ENCODE results near the gene CPHXL2. TPM values are rescaled to one million over a fixed set of nuclear protein-coding genes. Genes with fewer than 3 reads are reported as not detected.

CPHXL2 gene
- total RNA-seq, 1 experiment from 2014 or later, result not detected

DNA sequence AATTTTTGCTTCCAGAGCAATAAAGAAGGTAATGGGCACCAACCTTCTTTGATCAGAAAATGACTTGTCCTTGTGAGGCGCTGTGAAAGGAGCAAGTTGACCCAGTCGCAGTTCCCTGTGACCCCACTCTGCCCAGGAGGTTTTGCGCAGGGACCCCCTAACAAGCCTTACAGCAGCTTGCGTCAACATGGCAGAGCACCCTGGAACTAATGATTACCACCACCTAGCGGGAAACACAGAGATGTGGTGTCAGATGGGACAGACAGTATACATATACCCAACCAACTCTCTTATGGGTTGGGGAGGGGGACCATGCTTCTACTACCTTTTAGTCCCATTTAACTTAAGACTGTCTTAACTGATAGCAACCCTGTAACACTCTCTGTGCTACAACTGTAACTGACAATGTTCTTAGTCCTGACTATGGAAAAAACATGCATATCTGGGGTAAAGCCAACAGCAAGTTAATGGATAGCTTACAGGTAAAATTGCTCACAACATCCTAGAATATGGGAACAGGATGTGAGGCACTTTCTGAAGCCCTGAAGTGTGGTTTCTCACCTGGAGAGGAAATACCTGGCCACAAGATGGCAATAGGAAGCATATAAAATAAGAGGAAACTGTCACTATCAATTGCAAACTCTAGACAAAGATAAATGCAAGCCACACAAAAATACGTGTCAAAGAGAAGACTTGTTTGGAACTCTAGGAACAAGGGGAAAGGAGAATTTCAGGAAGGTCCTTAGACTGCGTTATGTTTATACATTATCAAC, 32.4 kb downstream of the CPHXL2 start:
- DNase-seq (ENCODE audit: low read depth), result no peak

DNA sequence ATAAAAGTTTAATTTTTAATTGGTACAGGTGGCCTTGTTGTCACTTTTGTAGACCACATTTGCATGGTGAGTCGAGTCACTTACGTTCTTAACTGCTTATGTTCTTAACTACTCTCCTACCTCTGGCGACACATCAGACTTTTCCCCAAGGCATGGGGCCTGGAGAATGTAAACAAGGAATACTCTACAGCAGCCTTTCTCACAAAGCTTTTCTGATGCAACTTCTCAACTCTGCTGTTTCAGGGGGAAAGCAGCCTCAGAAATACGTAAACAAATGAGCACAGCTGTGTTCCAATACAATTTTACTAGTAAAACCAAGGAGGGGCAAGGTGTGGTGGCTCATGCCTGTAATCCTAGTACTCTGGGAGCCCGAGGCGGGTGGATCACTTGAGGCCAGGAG, 36.2 kb downstream of the CPHXL2 start:
- no peak for DNase-seq (ENCODE audit: low read depth)

- no peak for DNase-seq (ENCODE audit: low read depth)
Measured at GRCh38 chr16:75635036-75635435, 41.8 kb downstream of the CPHXL2 start.

- no peak for DNase-seq (ENCODE audit: low read depth)
Measured at GRCh38 chr16:75632857-75633256, 44.0 kb downstream of the CPHXL2 start.

GRCh38 chr16:75630052-75630451, 46.8 kb downstream of the CPHXL2 start:
- no peak for DNase-seq (ENCODE audit: low read depth)

GRCh38 chr16:75629132-75629531, 47.7 kb downstream of the CPHXL2 start:
- DNase-seq (ENCODE audit: low read depth), result no peak

GRCh38 chr16:75628351-75628750, 48.5 kb downstream of the CPHXL2 start:
- DNase-seq (ENCODE audit: low read depth), result no peak

- no peak for DNase-seq (ENCODE audit: low read depth)
Measured at GRCh38 chr16:75627851-75628250, 49.0 kb downstream of the CPHXL2 start.

DNA sequence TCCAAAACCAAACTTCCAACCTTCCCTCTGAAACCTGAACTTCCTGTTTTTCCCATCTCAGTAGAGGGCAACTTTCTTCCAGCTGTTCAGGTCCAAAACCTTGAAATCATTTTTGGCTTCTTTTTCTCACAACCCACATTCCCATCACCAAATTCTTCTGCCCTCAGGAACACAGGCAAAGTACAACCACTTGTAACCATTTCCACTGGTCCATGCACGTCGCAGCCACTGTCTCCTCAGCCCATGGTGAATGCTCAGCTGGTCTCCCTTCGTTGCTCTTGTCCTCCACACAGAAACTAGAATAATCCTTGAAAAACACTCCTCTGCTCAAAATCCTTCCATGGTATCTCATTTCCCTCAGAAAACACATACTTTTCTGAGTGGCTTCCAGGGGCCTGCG, 50.0 kb downstream of the CPHXL2 start:
- DNase-seq (ENCODE audit: low read depth), result no peak

DNA sequence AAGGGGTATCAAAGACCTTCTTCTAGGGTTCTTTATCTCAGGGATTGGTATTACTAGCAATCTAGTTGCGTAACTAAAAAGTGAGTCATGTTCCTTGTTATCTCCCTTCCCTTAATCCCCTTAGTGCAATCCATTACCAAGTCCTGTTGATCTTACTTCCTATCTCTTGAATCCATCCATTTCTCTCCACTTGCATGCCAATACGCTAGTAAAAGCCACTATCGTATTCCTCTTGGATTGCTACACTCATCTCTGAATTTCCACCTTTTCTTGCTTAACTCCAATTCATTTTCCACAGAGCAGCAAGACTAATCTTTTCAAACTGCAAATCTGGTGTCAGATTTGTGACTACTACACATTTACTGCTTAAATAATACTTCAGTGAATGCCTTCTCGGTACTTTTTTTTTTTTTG, 51.9 kb downstream of the CPHXL2 start:
- DNase-seq (ENCODE audit: low read depth), result peak; percentile 50

- peak; percentile 98 for DNase-seq (ENCODE audit: low read depth)
Measured at GRCh38 chr16:75622761-75623605, 53.8 kb downstream of the CPHXL2 start, which contains the start of gene ADAT1. Gene ADAT1, minus strand, starts transcription at chr16:75623281. Its CDS starts 2,482 bp downstream, at chr16:75620799.

- DNase-seq (ENCODE audit: low read depth), result peak; percentile 13
Measured at GRCh38 chr16:75621170-75621477, 55.7 kb downstream of the CPHXL2 start.

- no peak for DNase-seq (ENCODE audit: low read depth)
Measured at GRCh38 chr16:75620326-75621169, 56.3 kb downstream of the CPHXL2 start.

- no peak for DNase-seq (ENCODE audit: low read depth)
Measured at GRCh38 chr16:75618780-75619179, 58.0 kb downstream of the CPHXL2 start.

DNA sequence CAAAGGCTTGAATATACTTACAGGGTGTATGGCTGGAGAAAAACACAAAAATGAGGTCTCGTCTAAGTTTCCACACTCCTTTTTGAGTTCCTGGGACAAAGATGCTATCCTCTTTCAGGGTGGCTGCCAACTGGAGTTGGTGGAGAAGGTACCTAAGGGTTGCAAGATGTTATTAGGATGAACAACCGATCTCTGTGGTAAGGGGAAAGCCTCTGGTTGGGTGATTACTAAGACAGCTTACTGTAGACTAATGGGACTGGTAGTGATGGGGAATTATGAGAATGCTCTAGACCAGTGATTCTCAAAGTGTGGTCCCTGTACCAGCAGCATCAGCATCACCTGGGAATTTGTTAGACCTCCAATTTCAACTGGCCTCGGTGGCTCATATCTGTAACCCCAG, 59.7 kb downstream of the CPHXL2 start:
- DNase-seq (ENCODE audit: low read depth), result no peak

GRCh38 chr16:75616521-75617010, 60.2 kb downstream of the CPHXL2 start:
- no peak for DNase-seq (ENCODE audit: low read depth)

DNA sequence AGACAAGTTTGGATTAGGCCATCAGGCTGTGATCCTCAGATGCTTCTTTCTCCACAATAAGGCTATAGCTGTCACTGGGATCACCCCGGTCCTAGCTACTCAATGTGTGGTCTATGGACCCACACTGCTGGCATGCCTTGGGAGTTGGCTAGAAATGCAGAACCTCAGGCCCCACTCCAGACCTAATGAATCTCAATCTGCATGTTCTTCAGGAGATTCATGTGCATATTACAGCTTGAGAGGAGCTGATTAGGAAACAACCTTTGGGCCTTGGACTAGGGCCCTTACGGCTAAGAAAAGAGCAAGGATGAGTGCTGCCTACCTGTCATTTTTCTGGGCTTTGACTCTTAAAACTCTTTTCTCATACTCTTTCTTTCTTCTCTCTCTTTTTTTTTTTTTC, 61.2 kb downstream of the CPHXL2 start:
- DNase-seq (ENCODE audit: low read depth), result no peak

GRCh38 chr16:75614066-75614897, 62.5 kb downstream of the CPHXL2 start:
- peak; percentile 62 for DNase-seq (ENCODE audit: low read depth)

All from M059J (cell line).